Adrenal gland (tissue), 12 donors: ENCODE data around the gene ABTB2. TPM values are rescaled to one million over a fixed set of nuclear protein-coding genes. Genes with fewer than 3 reads are reported as not detected.

Experiments used
- DNase-seq, 7 donors: peaks; one replicate each; pipeline ENCODE4 v3.0.0-alpha.2; 2019 to 2020
- H3K27ac ChIP-seq, 5 donors: fragments of 200-600 bp; sonication (generic) in 4 of 5; 1 replicate in 3 of 5; 2 replicates in 2 of 5; pipeline versions ENCODE4 v1.5.1 to v1.8.0; 2016 to 2020; ENCODE audit warnings: mild to moderate bottlenecking in 1 of 5
- H3K27me3 ChIP-seq: fragments of 200-600 bp; 2 replicates; pipeline ENCODE4 v1.8.0; 2021
- H3K36me3 ChIP-seq, 2 donors: fragments of 200-600 bp; replicated peaks in 1 of 2; 1 replicate in 1 of 2; 2 replicates in 1 of 2; pipeline versions ENCODE4 v1.5.1 to v1.8.0; 2018 to 2022
- H3K4me1 ChIP-seq, 2 donors: fragments of 200-600 bp; replicated peaks in 1 of 2; 1 replicate in 1 of 2; 2 replicates in 1 of 2; pipeline versions ENCODE4 v1.5.1 to v1.8.0; 2018 to 2021
- H3K4me3 ChIP-seq, 4 donors: fragments of 200-600 bp; sonication (generic) in 3 of 4; one replicate each; pipeline ENCODE4 v1.5.1; 2016 to 2018
- H3K9me3 ChIP-seq, 3 donors: fragments of 200-600 bp; sonication (generic) in 1 of 3; replicated peaks in 1 of 3; 1 replicate in 2 of 3; 2 replicates in 1 of 3; pipeline versions ENCODE4 v1.5.1 to v1.8.0; 2016 to 2021
- POLR2A ChIP-seq, 2 donors: fragments of 450-650 bp; IDR thresholded peaks; one replicate each; pipeline ENCODE4 v1.6.1; 2017; ENCODE audit warnings: antibody characterized with exemption in 2 of 2, mild to moderate bottlenecking in 2 of 2, moderate library complexity in 1 of 2
- WGBS, 4 donors: extraction: QIAGEN DNeasy Blood & Tissue Kit in 2 of 4; methylation state at CpG; one replicate each; pipeline versions ENCODE4 v1.1.5 to v1.1.7; 2013 to 2017; 5-methylcytosine and 5-hydroxymethylcytosine counted together
- intact Hi-C, 2 donors: fragments of 100-400 bp; cut with DNase I; formaldehyde crosslinking; loops; one replicate each; pipeline versions ENCODE4 v1.14.1 to v1.15.0; 2022 to 2023
- polyA plus RNA-seq, 3 donors: library from polyadenylated mRNA; stranded (reverse); fragments of 200-250 nt in 2 of 3; fragments of 350-450 nt in 1 of 3; fragmentation: Illumina TruSeq in 1 of 3; extraction: RNeasy Lipid Tissue Mini Kit (QIAGEN cat#74804) in 1 of 3; gene quantifications; one replicate each; pipeline ENCODE4 v1.2.3, GENCODE V29; 2013 to 2014
- total RNA-seq, 9 donors: library from RNA; depleted of rRNA in 4 of 9; stranded (reverse); fragments of >200 nt in 4 of 9; fragments of 120-200 nt in 1 of 9; fragmentation: NEBNext Ultra II Directional in 1 of 9; extraction: Animal tissue kit (Norgen Biotek cat#: 25700) in 1 of 9; gene quantifications; one replicate each; pipeline versions ENCODE4 v1.1.0 to v1.2.4, GENCODE V29; 2013 to 2023
- TF ChIP-seq, protein P1 (sequence below), 6 experiments: fragments of 450-650 bp in 4 of 6; fragments of 200-600 bp in 2 of 6; sonication (generic) in 1 of 6; IDR thresholded peaks; 1 replicate in 5 of 6; 2 replicates in 1 of 6; pipeline versions ENCODE4 v1.5.1 to v1.8.0; 2016 to 2021; ENCODE audit warnings: antibody characterized with exemption in 6 of 6, mild to moderate bottlenecking in 2 of 6, moderate library complexity in 1 of 6
- donor health status: healthy with polysubstance abuse.
- donor health status: Bipolar disorder and iron deficiency.
- donor health status: DM: yes; HTN: yes; CAD: no.
- donor health status: DM: no; HTN: no; CAD: no.
- donor health status: DM: no; HTN: no; CAD: no.
- donor health status: DM: yes; HTN: yes; CAD: no.

The ABTB2 gene
- total and polyA plus RNA-seq, 12 donors, result 1.9 to 32.3 (median 6.1) TPM

GRCh38 chr11:34199525-34199924 lies 158.3 kb downstream of the ABTB2 start:
- intact Hi-C loops, result no loop called here
- DNase-seq, result no peak
- H3K9me3 ChIP-seq, result no peaks in the 10 kb centered on the region
- WGBS, 4 donors, result 74 to 79% (median 77%) methylated on average over 5 of the region's 5 CpGs
- H3K4me3 ChIP-seq, result no peak overlapping the region
- TF ChIP-seq, protein P1, sequence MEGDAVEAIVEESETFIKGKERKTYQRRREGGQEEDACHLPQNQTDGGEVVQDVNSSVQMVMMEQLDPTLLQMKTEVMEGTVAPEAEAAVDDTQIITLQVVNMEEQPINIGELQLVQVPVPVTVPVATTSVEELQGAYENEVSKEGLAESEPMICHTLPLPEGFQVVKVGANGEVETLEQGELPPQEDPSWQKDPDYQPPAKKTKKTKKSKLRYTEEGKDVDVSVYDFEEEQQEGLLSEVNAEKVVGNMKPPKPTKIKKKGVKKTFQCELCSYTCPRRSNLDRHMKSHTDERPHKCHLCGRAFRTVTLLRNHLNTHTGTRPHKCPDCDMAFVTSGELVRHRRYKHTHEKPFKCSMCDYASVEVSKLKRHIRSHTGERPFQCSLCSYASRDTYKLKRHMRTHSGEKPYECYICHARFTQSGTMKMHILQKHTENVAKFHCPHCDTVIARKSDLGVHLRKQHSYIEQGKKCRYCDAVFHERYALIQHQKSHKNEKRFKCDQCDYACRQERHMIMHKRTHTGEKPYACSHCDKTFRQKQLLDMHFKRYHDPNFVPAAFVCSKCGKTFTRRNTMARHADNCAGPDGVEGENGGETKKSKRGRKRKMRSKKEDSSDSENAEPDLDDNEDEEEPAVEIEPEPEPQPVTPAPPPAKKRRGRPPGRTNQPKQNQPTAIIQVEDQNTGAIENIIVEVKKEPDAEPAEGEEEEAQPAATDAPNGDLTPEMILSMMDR (IDR thresholded peaks at IDR 0.05), result no peak
- TF ChIP-seq POLR2A (IDR thresholded peaks at IDR 0.05), result no peak
- no peaks in the 10 kb centered on the region for H3K27me3 ChIP-seq
- no peaks in the 10 kb centered on the region for H3K36me3 ChIP-seq
- no peak overlapping the region for H3K27ac ChIP-seq
- H3K4me1 ChIP-seq, result no peaks in the 10 kb centered on the region

- no peak for DNase-seq
- TF ChIP-seq, protein P1 (IDR thresholded peaks at IDR 0.05), result no peak
- no peak for TF ChIP-seq POLR2A (IDR thresholded peaks at IDR 0.05)
- no peak overlapping the region for H3K4me3 ChIP-seq
- H3K27me3 ChIP-seq, result no peaks in the 10 kb centered on the region
- no peaks in the 10 kb centered on the region for H3K36me3 ChIP-seq
- H3K4me1 ChIP-seq, result no peaks in the 10 kb centered on the region
- 82 to 91% (median 83%) methylated on average over 6 of the region's 6 CpGs for WGBS, 4 donors
- intact Hi-C loops, result no loop called here
- H3K27ac ChIP-seq, result no peak overlapping the region
- H3K9me3 ChIP-seq, result no peaks in the 10 kb centered on the region
Observed at GRCh38 chr11:34198523-34198922, 159.3 kb downstream of the ABTB2 start.

DNA sequence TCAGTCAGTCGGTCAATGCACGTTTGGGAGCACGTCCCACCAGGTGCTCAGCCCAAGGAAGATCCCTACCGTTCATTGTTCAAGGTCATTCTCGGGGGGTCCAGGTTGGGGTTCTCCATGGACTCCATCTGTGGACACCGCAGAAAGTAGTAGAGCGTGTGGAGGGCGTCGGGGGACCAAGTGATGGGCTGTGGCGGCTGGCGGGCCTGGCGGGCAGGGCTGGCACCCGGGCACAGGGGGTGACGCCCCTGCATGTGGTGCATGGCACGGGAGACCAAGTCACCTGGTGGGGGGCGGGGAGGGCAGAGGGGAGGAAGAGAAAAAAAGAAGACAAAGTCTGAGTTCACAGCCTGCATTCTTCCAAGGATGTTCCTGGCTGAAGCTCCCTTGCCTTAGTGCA lies 160.6 kb downstream of the ABTB2 start:
- WGBS, 4 donors, result 95 to 99% (median 96%) methylated on average over 13 to 16 of the region's 16 CpGs
- Histone ChIP-seq H3K27ac (no peak overlapping the region), H3K36me3 (no peaks in the 10 kb centered on the region), H3K4me3 (no peak overlapping the region), H3K27me3 (no peaks in the 10 kb centered on the region), H3K4me1 (peaks cover 0 to 10% of the 10 kb centered on the region in 2 donors), H3K9me3 (no peaks in the 10 kb centered on the region)
- TF ChIP-seq, protein P1 (IDR thresholded peaks at IDR 0.05), result no peak
- TF ChIP-seq POLR2A (IDR thresholded peaks at IDR 0.05), result no peak
- intact Hi-C loops, result no loop called here
- DNase-seq, result no peak

DNA sequence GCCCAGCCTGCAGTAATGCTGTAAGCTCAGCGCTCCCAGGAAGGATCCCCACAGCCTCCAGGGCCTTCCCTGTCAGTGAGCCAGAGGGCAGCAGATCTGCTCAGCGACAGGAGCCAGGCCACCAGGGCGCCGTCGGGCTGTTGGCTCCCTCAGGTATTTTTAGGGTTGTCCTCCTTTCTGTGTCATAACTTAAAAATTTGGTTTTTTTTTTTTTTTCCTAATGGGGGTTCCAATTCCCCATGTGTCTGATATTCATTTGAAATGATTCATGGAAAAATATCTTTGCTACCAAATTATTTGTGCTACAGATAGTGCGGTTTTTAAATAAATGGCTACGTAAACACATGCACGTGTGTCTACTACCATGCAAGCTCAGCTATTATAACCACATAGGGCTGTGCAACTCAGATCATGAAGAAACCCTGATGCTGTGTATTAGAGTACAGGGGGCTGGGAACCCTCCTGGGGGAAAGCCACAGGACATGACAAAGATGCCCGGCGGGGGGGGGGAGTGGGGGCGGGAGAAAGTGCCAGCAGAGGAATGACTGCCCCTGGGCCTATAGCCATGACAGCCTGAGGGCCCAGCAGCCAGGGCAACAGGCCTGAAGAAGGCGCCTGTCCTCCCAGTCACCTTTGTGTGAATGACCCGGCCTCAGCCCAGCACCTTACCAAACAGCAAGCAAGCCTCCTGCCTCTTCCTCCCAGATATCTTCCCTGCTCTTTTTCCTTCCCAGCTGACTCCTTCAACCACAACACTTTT lies 163.1 kb downstream of the ABTB2 start:
- H3K4me1 ChIP-seq, result peaks cover 0 to 10% of the 10 kb centered on the region in 2 donors
- no peaks in the 10 kb centered on the region for H3K27me3 ChIP-seq
- no peaks in the 10 kb centered on the region for H3K9me3 ChIP-seq
- intact Hi-C loops, result no loop called here
- no peak overlapping the region for H3K4me3 ChIP-seq
- 88 to 92% (median 90%) methylated on average over 10 to 13 of the region's 13 CpGs for WGBS, 4 donors
- no peak for DNase-seq
- H3K27ac ChIP-seq, result no peak overlapping the region
- no peak for TF ChIP-seq POLR2A (IDR thresholded peaks at IDR 0.05)
- TF ChIP-seq, protein P1 (IDR thresholded peaks at IDR 0.05), result no peak
- H3K36me3 ChIP-seq, result no peaks in the 10 kb centered on the region
